NCI-H2081 (cell line): ENCODE data around the gene DLGAP3.

Experiments used
- DNase-seq, 2 experiments: peaks; one replicate each; lab custom pipeline; 2025; lab: John Stamatoyannopoulos, UW

The DLGAP3 gene

GRCh38 chr1:34904236-34905097 lies 25.0 kb downstream of the DLGAP3 start:
- DNase-seq, result no peak

DNA sequence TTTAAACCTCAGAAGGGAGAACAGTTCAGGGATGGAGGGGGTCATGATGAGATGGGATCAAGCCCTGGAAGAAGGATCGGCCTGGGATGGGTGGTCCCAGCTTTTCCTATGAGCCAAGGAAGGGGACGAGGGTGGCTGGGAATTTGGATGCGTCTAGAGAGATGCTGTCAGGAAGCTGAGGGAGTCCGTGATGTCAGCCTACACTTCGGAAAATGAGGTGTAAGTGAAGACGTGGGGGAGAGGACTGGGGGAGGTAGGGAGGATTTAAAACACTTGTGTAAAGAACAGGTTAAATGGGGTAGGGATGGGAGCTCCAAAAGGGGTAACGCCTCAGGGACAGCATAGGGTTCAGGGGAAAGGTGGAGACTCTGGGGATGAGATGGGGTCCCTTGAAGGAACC lies 27.5 kb downstream of the DLGAP3 start:
- no peak for DNase-seq

- no peak for DNase-seq
These were observed 28.5 kb downstream of the DLGAP3 start for GRCh38 chr1:34900775-34901502.

DNA sequence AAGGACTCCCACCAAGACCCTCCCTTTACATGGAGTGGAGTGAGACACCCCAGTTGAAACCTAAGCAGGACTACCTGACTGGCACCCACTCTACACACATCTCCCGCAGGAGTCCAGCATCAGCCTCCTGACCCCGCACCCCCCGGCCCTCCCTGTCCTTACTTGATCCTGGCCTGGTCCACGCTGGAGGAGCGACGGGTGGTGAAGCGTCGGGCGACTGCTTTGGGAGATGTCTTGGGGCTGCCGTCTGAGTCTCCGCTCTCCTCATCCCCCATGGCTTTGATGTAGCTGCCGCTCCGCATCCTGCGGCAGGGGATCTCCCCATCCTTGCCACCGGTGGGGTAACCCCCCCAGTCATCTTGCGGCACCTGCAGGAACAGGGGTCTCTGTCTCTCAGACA lies 29.5 kb downstream of the DLGAP3 start:
- DNase-seq, result no peak

- DNase-seq, result no peak
These were observed 30.0 kb downstream of the DLGAP3 start for GRCh38 chr1:34899471-34899870.

DNA sequence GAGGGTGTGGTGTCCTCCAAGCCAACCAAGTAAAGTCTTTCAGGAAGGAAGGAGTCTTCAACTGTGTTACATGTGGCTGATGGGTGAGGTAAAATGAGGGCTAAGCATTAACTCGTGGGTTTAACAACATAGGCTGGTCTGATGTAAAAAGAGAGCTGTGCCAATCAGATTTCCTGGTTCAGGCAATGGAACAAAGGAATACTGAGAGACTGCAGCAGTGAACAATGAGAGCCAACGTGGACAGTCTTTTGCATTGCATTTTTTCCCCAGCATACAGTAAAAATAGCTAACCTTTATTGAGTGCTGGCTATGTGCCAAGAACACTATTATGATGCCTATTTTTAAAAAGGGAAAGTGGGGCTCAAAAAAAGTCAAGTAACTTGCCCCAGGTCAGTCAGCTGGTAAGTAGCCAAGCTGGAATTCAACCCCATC lies 31.1 kb downstream of the DLGAP3 start:
- DNase-seq, result peak in 1 of 2 experiments; percentile 36

GRCh38 chr1:34896612-34897011 lies 32.8 kb downstream of the DLGAP3 start:
- DNase-seq, result no peak

DNA sequence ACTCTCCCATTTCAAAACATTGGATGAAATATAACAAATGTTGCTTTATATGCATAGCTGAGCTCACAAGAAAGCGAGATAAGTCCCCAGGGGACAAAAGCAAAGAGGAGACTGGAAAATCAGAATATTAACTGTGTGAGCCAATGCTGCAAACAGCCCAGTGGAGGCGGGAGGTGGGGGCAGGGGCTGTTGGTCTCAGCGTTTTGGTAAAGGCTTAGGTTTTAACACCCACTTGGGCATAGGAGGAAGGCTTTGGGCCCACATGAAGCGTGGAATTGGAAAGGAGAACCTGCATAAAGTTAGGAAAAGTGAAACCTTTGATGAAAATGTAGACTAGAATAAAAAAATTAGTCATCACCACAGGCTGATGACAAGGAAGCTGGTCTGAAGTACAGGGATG lies 39.7 kb downstream of the DLGAP3 start:
- no peak for DNase-seq

GRCh38 chr1:34887593-34887992 lies 41.9 kb downstream of the DLGAP3 start:
- DNase-seq, result no peak

GRCh38 chr1:34885405-34886247 lies 43.8 kb downstream of the DLGAP3 start:
- no peak for DNase-seq

DNA sequence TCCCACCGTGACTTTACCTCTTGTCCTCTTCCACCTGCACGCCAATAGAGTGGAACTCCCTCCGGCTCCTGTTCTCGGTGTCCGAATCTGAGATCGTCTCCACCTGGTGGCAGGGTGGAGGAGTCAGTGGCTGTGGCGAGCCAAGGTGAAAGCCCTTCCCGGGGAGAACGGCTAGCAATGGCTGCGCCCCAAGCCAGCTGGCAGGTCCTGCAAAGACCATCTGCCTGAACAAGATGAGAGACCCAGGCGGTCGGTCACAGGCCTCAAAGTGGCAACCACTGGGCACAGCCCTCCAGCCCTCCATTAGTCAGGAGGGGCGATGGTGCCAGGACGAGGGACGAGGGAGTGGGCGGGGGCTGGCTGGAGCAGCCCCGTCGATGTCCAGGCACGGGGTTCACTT lies 44.5 kb downstream of the DLGAP3 start:
- DNase-seq, result no peak

GRCh38 chr1:34884536-34884935 lies 44.9 kb downstream of the DLGAP3 start:
- DNase-seq, result no peak

GRCh38 chr1:34879230-34879629 lies 50.2 kb downstream of the DLGAP3 start:
- DNase-seq, result no peak

- DNase-seq, result no peak
These were observed 53.0 kb downstream of the DLGAP3 start for GRCh38 chr1:34876406-34876805.

- no peak for DNase-seq
These were observed 55.0 kb downstream of the DLGAP3 start for GRCh38 chr1:34874296-34874952.

GRCh38 chr1:34872133-34872503 lies 57.3 kb downstream of the DLGAP3 start:
- no peak for DNase-seq

GRCh38 chr1:34871443-34872132 lies 57.9 kb downstream of the DLGAP3 start:
- DNase-seq, result no peak

- DNase-seq, result no peak
These were observed 59.1 kb downstream of the DLGAP3 start for GRCh38 chr1:34870395-34870794.

GRCh38 chr1:34869760-34870159 lies 59.7 kb downstream of the DLGAP3 start:
- no peak for DNase-seq

DNA sequence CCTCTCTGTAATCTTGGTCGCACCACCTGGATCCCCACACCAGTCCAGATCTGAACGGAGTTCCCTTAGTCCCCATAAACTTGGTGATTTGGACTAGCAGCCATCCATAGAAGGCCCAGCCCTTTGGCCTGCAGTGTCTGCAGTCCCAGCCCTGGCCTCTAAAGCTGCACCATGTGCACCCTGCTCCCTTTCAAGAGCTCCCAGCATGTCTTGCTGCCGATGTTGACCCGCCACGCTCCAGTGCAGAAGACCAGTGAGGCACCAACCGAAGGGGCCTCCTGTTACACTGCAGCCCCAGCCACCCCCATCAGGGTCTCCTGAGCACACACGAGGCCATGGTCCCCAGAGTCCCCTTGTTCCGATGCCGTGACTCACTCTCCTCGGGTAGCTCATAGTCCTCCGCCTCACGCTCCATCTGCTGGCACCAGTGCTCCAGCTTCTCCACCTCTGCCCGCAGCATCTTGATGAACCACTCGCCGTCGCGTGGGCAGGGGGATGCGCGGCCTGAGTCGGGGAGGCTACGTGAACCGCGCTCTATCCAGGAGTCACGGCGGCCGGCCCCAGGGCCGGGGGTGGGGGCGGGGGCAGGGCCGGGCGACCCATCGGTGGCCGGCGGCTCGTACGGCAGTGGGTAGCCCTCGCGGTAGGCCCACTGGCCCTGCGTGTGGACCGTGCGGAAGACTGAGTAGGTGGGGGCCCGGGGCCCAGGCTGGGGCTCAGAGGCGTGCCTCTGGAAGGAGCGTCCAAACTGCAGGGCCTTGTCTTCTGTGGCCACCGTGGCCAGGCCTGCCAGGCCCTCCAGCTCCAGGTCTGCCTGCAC lies 61.0 kb downstream of the DLGAP3 start:
- no peak for DNase-seq
